ENCODE measurements around the gene CYFIP1. TPM values are rescaled to one million over a fixed set of nuclear protein-coding genes. Genes with fewer than 3 reads are reported as not detected.

The CYFIP1 gene
- total and polyA plus RNA-seq, 10 donors = 11.5 to 139 (median 84.9) TPM

GRCh38 chr15:22919171-22919570 lies 61.0 kb downstream of the CYFIP1 start:
- WGBS, 5 donors = 59 to 92% (median 70%) methylated on average over 3 of the region's 3 CpGs
- H3K27ac ChIP-seq = no peak overlapping the region
- TF ChIP-seq CTCF (IDR thresholded peaks at IDR 0.05 in 8 of 11, conservative IDR thresholded peaks at IDR 0.05 in 3 of 11) (no peak), POLR2AphosphoS5 (IDR thresholded peaks at IDR 0.05) (no peak)

DNA sequence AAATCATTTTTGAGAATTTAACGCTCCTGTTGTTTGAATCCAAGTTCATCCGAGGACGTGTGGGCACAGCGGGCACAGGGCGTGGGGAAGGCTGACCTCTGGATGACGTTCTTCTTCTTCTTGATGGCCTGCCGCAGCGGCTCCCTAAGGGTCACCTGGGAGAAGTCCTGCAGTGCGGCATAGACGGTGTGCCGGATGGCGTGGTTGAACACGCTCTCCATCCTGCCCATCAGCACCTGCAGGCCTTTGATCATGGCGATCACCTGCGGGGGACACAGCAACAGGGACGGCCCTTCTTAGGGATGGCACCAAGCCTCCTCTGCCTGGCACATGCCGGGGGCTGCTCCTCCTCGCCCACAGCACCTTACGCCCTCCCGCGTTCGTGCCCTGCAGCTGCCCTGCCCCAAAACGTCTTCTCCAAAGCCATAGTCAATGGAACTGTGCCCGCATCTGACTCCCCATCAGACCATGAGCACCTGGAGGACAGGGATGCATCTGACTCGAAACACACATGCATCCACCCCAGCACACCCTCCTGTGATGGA lies 61.5 kb downstream of the CYFIP1 start:
- H3K36me3 ChIP-seq = peaks cover 2 to 85% (median 39%) of the 10 kb centered on the region in 6 donors
- peak; percentile 61 for DNase-seq
- no peaks in the 10 kb centered on the region for H3K27me3 ChIP-seq (replicated peaks in 1 of 7)
- no peaks in the 10 kb centered on the region for H3K4me1 ChIP-seq
- intact Hi-C loops (cut with DNase I; ENCODE audit: low total_unique reads) = no loop called here
- no peak overlapping the region for H3K4me3 ChIP-seq
- TF ChIP-seq POLR2A (IDR thresholded peaks at IDR 0.05) (no peak), CTCF (IDR thresholded peaks at IDR 0.05 in 8 of 11, conservative IDR thresholded peaks at IDR 0.05 in 3 of 11) (no peak), POLR2AphosphoS5 (IDR thresholded peaks at IDR 0.05) (no peak)
- WGBS, 5 donors = 92 to 97% (median 95%) methylated on average over 25 of the region's 25 CpGs
- no peak overlapping the region for H3K27ac ChIP-seq
- H3K9me3 ChIP-seq = no peaks in the 10 kb centered on the region

More at GRCh38 chr15:22919171-22919570, 61.0 kb downstream of the CYFIP1 start:
- Histone ChIP-seq H3K36me3 (peaks cover 2 to 83% (median 36%) of the 10 kb centered on the region in 6 donors), H3K4me3 (no peak overlapping the region), H3K27me3 (replicated peaks in 1 of 7) (no peaks in the 10 kb centered on the region), H3K9me3 (no peaks in the 10 kb centered on the region), H3K4me1 (no peaks in the 10 kb centered on the region)
- no peak for DNase-seq
- intact Hi-C loops (cut with DNase I; ENCODE audit: low total_unique reads) = no loop called here

DNA sequence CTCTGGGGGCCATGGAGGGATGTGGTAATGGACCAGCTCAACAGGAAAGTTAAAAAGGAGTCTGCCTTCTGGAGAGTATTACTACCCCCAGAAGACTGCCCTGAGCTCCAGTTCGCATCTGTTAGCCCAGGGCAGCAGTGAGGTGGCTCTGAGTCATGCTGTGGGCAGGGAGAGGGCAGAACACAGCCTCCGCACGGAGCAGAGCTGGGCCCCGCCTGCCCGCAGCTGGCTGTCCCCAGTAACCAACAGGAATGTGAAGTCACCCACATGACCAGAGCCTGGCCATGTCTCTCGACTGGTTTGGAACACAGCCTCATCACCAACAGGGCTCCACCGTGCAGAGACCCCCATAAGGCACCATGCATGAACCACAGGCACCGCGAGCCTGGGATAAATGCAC lies 62.1 kb downstream of the CYFIP1 start:
- no peak for TF ChIP-seq POLR2A (IDR thresholded peaks at IDR 0.05)
- no peak for TF ChIP-seq CTCF (IDR thresholded peaks at IDR 0.05 in 8 of 11, conservative IDR thresholded peaks at IDR 0.05 in 3 of 11)
- no peak for TF ChIP-seq POLR2AphosphoS5 (IDR thresholded peaks at IDR 0.05)
- peaks cover 2 to 85% (median 40%) of the 10 kb centered on the region in 6 donors for H3K36me3 ChIP-seq
- H3K27ac ChIP-seq = no peak overlapping the region
- H3K9me3 ChIP-seq = no peaks in the 10 kb centered on the region
- H3K4me3 ChIP-seq = no peak overlapping the region
- no peaks in the 10 kb centered on the region for H3K4me1 ChIP-seq
- intact Hi-C loops (cut with DNase I; ENCODE audit: low total_unique reads) = no loop called here
- 88 to 96% (median 94%) methylated on average over 3 to 9 of the region's 9 CpGs for WGBS, 5 donors
- H3K27me3 ChIP-seq (replicated peaks in 1 of 7) = no peaks in the 10 kb centered on the region
- DNase-seq = peak; percentile 41

DNA sequence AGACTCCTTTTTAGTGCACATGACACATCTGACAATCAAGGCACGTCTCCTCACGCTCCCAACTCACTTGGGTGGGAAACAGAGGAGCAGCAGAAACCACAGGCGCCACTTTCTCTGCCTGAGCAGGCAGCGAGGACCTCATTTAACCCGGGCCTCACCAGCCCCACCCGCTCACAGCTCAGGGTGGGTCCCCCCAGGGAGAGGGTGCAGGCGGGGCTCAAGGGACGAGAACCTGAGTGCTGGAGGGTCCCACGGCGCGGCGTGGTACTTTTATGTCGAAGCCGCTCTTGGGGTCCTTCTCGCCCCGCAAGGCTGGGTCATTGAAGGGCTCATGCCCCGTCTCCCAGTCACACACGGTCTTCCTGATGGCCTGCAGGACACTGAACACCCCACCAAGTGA lies 62.6 kb downstream of the CYFIP1 start:
- Histone ChIP-seq H3K4me1 (no peaks in the 10 kb centered on the region), H3K27me3 (replicated peaks in 1 of 7) (no peaks in the 10 kb centered on the region), H3K36me3 (peaks cover 2 to 85% (median 42%) of the 10 kb centered on the region in 6 donors), H3K4me3 (no peak overlapping the region), H3K9me3 (no peaks in the 10 kb centered on the region), H3K27ac (no peak overlapping the region)
- intact Hi-C loops (cut with DNase I; ENCODE audit: low total_unique reads) = no loop called here
- WGBS, 5 donors = 93 to 97% (median 95%) methylated on average over 18 of the region's 18 CpGs
- TF ChIP-seq CTCF (IDR thresholded peaks at IDR 0.05 in 8 of 11, conservative IDR thresholded peaks at IDR 0.05 in 3 of 11) (no peak), POLR2AphosphoS5 (IDR thresholded peaks at IDR 0.05) (no peak), POLR2A (IDR thresholded peaks at IDR 0.05) (no peak)
- DNase-seq = peak; percentile 66

Data from spleen (tissue), 11 donors.